WI38 (cell line): ENCODE data around the gene CELF4.

Experiments
- H3K4me3 ChIP-seq: 2 replicates; pipeline ENCODE4 v1.5.1; 2011; ENCODE audit warnings: low read depth, mild to moderate bottlenecking, control low read depth, low read length
- TF ChIP-seq, protein P1 (sequence below): IDR thresholded peaks from 2 replicates; pipeline ENCODE4 v1.5.1; 2012; ENCODE audit warnings: low read depth, mild to moderate bottlenecking, control low read depth, low read length

Gene CELF4

DNA sequence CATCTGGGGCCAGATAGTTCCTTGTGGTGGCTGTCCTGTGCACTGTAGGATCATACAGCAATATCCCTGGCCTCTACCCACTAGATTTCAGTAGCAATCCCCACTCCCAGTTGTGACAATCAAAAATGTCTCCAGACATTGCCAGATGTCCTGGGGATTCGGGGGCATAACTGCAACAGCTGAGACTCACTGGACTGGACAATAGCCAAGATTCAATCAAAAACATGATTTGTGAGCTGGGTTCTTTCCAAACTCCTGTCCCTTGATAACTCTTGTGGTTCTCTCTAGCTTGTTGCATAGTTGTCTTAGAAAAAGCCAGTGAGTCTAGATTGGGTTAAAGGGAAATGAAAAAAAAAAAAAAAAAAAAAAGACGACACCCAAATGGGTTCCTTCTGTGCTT, 293.4 kb downstream of the CELF4 start:
- TF ChIP-seq, protein P1, sequence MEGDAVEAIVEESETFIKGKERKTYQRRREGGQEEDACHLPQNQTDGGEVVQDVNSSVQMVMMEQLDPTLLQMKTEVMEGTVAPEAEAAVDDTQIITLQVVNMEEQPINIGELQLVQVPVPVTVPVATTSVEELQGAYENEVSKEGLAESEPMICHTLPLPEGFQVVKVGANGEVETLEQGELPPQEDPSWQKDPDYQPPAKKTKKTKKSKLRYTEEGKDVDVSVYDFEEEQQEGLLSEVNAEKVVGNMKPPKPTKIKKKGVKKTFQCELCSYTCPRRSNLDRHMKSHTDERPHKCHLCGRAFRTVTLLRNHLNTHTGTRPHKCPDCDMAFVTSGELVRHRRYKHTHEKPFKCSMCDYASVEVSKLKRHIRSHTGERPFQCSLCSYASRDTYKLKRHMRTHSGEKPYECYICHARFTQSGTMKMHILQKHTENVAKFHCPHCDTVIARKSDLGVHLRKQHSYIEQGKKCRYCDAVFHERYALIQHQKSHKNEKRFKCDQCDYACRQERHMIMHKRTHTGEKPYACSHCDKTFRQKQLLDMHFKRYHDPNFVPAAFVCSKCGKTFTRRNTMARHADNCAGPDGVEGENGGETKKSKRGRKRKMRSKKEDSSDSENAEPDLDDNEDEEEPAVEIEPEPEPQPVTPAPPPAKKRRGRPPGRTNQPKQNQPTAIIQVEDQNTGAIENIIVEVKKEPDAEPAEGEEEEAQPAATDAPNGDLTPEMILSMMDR = no peak
- H3K4me3 ChIP-seq = no peak overlapping the region

DNA sequence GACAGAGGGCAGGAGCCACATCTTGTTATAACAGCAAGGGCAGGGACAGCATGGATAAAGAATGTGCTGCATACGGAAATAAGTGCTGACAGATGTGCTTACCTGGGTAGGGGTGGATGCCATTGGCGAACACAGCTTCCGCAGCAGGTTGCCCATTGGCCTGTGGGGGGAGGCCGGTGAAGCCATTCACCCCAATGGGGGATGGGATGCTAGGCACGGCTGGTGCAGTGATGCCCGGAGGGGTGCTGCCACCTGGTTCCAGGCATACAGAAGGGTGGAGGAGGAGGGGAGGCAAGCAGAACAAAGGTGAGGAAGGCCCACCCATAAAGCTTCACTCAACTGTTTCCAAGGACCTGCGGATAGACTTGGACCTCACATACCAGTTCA, 294.9 kb downstream of the CELF4 start:
- TF ChIP-seq, protein P1 = no peak
- H3K4me3 ChIP-seq = no peak overlapping the region

DNA sequence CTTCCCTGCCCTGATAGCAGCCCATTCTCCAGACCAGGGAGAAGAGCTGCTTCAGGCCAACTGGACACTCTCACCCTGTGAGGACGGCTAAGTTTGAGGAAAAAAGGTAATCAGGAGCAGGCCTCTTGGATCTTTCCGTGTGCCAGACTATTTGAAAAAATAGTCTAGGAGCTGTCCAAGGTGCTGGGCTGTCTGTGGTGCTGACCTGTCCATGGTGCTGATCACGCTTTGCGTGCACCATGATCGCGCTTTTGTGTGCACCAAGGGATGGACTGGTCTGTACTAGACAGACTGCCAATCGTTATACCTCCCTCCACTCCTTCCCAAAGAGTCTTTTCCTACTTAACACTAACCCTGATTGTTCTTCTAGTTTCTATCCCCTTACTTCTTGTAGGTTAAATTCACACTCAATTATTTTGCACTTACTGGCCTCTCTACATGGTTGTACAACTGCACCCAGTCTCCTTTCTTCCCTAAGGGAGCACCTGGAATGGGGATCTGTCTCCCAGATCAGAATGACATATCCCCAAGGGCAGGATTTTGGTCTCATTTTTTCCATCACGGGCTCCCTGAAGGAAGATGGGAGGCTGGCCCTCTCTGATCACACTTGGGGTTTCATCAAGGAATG, 295.4 kb downstream of the CELF4 start:
- TF ChIP-seq, protein P1 = no peak
- H3K4me3 ChIP-seq = no peak overlapping the region

DNA sequence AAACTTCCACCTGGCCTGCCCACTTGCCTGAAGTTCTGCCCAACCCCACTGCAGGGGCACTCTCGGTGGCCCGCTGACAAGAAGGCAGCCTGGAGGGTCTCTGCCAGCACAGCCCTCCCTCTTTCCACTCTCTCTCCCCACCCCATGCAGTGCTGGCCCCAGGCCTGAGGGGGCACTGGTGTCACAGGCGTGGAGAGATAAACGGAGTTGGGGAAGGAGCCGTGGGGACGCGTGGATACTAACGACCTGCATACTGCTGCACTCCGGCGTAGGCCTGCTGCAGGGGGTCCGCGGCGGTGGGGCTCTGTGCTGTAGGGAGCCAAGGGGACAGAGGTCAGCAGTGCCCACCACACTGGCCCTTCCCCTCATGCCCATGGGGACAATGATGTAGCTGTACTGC, 299.3 kb downstream of the CELF4 start:
- H3K4me3 ChIP-seq = no peak overlapping the region
- TF ChIP-seq, protein P1 = no peak

DNA sequence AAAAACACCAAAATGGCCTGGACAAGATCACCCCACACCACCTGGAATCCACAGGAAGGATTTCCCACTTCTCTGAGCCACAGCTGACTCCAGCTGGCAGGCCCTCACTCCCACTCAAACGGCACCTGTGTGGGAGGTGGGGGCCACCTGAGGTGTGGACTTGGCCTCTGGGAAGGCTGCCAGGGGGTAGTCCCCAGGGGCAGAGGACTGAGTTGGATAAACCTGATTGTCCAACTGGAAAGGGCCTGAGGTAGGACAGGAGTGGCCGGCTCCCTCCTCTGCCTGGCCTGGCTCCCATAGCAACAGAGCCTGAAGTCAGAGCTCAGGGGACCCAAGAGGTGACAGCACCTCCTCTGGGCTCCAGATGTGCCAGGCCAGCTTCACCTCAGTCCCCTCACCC, 300.2 kb downstream of the CELF4 start:
- TF ChIP-seq, protein P1 = no peak
- no peak overlapping the region for H3K4me3 ChIP-seq

DNA sequence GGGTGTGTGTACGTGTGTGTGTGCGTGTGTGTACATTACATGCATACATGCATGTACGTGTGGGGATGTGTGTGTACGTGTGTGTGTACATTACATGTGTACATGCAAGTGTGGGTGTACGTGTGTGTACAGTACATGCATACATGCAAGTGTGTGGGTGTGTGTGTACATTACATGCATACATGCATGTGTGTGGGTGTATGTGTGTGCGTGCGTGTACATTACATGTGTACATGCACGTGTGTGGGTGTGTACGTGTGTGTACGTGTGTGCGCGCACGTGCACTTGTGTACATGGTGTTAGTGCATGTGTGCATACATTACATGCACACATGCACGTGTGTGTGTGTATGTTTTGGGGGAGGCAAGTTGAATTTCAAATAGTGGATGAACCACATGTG, 300.6 kb downstream of the CELF4 start:
- no peak overlapping the region for H3K4me3 ChIP-seq
- TF ChIP-seq, protein P1 = no peak

DNA sequence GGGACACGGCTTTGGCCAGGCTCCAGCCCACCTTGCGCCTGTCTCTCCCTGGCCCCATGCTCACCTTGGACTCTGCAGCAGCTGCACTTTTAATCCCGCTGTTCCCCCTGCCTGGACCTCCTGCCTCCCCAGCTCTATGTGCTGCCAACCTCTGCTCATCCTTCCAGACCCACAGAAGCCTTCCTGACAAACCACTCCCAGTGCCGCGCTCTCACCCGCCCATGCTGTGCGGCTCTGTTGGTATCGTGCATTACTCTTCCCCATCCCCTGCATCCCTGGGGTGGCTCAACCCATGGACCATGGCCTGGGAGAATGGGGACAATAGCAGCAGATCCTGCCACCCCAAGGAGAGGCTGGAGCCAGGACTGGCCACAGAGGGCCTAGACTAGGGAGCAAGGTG, 303.6 kb downstream of the CELF4 start:
- H3K4me3 ChIP-seq = no peak overlapping the region
- TF ChIP-seq, protein P1 = no peak
